ENCODE results near the gene MAN1A2.
"Not testable (repeated sequence)": the region's sequence is repeated elsewhere in the genome, so short reads cannot be mapped to it uniquely, and the experiment has no call there.

The MAN1A2 gene

DNA sequence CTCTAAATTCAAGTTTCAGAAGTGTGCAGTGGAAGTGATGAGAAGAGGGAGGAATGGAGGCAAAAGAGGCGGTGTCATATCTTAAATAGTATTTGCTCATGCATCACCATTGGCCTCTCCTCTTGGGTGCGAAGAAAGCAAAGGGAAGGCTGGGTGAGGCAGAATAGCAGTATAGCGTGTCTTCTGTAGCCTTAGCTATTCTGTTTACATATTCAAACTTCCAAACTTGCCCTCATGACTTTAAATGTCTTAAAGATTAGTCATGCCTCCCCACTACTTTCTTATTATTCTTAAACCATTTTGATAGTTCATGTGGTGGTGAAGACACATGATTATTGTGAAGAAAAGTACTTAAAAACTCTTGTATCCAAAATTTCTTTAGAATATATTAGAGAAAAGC, 134.0 kb downstream of the MAN1A2 start:
- no peak for DNase-seq

DNA sequence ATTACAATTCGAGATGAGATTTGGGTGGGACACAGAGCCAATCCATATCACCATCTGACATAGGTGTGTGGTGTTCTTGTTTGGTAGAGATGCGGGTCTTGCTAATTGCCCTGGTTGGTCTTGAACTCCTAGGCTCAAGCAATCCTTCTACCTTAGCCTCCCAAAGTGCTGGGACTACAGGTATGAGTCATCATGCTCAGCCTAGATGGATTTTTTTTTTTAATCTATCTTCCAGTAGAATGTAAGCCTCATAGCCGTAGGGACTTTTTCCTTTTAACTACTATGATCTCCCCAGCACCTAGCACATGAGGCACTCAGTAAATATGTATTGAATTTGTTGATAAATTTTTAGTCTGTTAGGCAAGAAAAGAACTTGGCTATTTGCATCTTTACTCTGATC, 144.0 kb downstream of the MAN1A2 start:
- DNase-seq, result no peak

DNA sequence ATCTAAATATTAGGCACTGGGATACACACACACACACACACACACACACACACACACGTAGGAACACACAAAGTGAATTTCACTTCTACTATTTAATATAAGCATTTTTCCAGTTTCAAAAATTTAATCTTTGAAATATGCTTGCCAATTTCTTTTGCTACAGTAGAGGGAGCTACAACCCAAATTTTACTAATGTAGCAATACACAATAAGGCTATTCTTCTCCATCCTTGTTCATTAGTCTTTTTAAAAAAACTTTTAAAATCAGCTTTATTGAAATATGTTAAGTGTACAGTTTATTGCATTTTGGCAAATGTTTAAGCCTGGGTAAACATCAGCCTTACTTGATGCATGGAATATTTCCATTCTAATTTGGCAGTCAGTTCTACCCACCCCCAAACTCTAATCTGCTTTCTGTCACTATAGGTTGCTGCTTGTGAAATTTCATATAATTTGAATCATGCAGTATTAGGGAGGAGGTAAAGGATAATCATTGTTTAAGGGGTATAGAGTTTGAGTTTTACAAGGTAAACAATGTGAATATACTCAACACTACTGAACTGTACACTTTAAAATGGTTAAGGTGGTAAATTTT, 145.6 kb downstream of the MAN1A2 start:
- DNase-seq, result no peak

DNA sequence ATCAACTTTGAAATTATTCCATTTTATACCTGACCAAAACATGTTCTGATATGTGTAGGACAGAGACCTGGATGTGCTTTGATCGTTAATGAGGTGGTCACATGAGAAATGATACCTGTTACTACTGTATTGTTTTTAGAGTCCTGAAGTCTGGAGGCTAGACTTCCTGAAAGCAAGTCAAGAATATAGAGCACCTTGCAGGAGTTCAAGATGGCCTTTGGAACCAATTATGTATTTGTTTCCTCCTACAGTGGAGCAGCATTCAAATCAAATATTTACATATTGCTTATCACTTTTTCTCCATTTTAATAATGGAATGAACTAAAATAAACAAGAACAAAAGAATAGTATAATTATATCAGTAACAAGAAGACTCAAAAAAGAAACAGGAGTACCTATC, 155.9 kb downstream of the MAN1A2 start:
- no peak for DNase-seq

DNA sequence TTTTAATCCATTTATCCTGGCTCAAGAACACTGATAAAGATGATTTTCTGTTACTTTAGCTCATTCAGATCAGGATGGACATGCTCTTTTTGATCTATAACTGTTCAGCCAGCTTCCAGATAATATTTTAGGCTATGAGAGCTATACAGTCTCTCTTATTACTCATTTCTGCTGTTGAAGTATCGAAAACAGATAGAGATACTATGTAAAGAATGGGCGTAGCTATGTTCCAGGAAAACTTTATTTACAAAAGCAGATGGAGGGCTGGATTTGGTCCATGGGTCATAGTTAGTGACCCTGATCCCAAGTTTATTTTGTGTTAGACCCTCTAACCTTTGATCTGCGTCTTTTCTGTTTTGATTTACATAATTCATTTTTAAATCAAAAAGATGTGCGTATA, 159.8 kb downstream of the MAN1A2 start:
- no peak for DNase-seq

DNA sequence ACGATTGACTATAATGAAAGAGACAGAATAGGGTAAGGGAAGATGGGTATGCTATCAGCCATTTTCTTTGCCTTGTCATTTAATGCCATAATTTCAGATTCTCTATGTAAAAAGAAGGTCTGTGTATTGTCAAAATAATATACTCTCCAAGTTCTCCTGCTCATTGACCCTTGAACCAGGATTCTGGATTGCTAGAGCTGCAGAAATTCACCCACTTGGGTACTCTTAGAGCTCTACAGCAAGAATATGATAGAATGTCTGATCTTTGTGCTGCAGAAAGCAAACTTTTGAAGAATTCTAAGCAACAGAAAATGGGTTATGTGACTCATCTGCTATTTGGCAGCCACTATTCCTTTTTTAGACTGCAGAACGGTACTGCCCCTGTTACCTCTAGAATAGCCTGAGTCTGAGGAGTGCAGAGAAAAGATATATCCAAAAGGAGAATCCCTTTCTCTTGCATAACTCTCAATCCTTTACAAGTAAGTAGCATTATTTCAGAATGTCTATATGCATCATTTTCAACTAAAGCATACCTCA, 160.4 kb downstream of the MAN1A2 start:
- DNase-seq, result no peak

DNA sequence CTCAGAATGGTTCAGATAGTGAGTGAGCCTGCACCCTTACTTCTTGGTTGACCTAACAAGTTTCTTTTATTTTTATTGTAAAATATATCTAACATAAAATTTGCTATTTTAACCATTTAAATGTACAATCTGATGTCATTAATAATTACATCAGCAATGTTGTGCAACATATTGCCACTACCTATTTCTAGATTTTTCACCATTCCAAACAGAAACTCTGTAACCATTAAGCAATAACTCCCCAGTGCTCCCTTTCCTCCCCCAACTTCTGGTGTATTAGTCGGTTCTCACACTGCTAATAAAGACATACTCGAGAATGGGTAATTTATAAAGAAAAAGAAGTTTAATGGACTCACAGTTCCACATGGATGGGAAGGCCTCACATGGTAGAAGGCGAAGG, 162.4 kb downstream of the MAN1A2 start:
- DNase-seq, result no peak

DNA sequence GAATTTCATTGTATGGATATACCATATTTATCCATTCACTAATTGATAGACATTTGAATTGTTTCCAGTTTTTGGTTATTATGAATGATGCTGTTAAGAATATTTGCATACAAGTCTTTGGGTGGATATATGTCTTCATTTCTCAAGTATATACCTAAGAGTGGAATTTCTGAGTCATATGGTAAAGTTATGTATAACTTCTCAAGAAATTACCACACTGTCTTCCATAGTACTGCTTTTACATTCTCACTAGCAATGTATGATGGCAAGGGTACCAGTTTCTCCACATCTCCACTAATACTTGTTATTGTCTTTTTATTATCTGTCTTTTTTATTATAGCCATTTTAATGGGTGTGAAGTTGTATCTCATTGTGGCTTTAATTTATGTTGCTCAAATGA, 164.0 kb downstream of the MAN1A2 start:
- no peak for DNase-seq

DNA sequence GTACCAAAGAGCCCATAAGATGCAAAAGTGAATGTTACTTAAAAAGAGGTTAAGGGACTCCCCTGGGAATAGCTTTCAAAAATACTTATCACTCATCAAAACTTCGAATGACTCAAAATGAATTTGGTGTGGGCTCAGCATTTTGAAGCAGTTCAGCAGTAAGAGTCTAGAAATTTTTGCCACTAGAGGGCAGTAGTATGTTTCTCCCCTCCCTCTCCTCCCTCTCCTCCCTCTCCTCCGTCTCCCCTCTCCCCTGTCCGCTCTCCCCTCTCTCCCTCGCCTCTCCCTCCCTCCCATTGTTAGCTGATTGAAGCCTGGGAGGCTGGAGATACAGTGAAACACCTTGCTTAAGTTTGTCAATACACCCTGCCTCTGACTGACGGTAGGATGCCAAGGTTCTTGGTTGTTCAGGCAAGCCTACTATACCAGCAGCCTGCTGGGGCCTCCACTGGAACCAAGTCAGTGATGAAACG, 167.8 kb downstream of the MAN1A2 start:
- peak; percentile 55 for DNase-seq

DNA sequence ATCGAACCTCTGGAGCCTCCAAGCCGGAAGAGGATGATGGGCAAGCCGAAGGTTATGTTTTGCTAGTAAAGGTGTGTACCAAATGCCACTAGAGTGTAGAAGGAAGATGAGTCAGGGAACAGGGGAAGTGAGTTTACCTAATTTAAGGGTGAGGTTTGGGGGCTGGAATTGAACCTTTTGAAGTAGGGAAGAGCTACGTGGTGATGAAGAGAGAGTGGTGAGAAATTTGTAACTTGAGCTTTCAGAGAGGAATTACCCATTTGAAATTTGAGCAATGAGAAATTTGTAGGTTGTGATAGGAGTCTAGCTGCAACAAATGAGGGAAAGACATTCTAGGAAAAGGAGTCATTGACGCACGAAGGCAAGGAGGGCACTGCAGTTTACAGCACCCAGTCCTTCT, 168.6 kb downstream of the MAN1A2 start:
- no peak for DNase-seq

DNA sequence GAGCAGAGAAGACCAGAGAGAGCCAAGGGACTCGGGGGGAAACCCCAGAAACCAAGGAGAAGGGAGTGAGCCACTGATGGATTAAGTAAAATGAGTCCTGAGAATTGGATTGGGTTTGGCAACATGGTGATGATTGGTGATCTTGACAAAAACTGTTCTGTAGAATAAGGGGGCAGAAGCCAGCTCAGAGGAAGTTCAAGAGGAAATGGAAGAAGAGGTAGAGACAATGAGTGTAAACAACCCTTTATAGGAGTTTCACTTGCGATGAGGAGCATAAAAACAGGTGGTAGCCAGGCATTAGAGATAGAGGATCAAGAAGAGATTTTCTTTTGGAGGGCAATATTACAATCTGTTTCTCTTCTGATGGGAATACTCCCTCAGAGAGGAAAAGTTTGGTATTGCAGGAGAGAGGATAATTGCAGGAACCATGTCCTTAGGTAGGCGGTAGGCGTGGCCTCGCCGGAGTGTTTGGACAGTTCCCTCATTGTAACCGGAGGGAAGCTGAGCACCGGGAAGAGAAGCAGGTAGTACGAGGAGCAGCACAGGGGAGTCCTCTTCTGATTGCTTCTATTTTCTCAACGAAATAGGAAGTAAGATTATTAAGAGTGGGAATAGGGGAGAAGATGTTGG, 170.2 kb downstream of the MAN1A2 start:
- DNase-seq, result peak; percentile 60

DNA sequence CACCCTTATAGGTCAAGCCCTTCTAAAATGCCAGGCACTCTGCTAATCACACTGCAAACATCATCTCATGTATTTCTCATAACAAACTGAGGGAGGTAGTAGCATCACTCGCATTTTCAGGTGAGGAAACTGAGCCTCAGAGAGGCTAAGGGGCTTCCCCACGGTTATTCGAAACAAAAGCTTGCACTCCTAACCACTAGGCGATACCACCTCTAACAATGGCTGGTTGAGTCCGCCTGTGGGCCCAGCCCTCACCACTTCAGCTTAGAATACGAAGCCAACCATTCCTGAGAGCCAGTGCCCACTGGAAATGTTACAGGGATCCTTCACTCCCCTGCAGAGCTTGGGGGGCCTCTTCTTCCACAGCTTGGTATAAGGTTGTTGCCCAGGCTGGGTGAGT, 173.3 kb downstream of the MAN1A2 start:
- DNase-seq, result no peak

DNA sequence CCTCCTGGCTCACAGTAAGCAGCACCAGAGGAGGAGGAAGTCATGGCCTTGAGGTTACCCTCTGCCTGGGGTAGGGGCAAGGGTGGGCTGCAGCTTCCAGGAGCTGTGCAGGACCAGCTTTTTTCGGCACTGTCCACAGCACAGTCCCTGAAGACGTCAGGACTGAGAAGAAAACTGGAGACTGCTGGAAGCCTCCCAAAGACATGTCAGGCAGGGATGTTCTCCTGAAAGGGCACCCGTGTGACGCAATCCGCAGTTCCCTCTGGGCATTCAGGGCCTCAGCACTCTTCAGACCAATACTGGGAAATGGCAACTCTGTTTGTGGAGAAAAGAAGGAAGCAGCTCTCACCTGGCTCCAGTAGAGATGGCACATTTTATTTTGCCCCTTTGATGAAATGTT, 173.8 kb downstream of the MAN1A2 start:
- no peak for DNase-seq

DNA sequence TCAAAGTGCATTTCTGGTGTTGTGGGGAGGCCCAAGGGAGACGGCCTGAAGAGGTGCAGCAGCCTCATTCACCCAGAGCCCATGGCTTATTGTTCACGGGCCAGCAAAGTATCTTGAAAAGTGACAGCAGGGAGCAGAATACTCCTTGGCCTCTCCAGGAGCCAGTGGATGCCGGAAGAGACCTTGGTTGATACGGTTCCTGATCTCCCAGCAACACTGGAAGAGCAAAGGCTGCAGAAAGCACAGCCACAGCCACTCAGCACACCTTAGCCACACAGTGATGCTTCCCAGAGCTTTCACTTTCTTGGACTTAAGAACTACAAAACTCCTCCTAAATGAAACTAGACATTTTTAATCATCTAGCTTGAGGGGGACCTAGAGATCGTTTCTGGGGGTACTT, 174.3 kb downstream of the MAN1A2 start:
- DNase-seq, result no peak

DNA sequence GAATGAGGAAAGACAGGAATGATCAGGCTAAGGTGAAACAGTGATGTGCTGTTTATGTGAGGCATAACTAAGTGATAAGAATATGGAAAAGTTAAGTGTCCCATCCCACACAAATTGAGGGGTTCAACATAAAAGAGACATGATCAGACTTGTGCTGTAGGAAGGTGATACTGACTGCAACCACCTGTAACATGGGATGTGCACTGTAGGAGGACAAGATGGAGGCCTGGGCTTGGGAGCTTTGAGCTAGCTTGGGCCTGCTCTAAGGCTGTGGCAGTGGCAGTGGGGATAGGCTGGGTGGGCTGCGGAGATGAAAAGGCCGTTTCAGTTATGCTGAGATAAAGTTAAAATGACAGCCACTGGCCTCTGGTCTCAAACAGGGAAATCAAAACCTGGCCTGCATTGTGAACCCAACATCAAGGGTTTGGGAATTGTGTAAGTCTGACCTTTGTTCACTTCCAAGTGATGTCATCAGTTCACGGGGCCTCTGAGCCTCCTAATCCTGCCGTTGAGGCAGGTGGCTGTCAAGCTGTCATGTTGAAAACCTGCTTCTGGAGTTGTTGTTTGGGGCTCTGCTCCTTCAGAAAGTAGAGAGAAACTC, 177.4 kb downstream of the MAN1A2 start:
- no peak for DNase-seq

DNA sequence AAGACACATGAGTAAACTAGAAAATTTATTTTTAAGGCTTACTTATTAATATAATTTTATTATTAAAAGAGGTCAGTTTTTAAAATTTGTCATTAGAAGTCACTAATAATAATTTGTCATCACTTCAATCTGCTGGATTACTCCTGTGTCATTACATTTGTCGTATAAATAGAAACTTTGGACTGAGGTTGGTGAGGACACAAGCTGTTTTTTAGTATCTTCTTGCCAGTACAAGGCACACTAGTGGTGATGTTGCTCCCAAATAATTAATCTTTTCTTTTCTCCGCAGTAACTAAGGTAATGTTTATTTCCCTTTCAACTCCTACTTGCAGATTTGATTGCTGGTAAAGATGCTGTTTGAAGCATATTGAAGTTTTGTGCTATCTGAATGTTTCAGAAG, 179.2 kb downstream of the MAN1A2 start:
- DNase-seq, result no peak

DNA sequence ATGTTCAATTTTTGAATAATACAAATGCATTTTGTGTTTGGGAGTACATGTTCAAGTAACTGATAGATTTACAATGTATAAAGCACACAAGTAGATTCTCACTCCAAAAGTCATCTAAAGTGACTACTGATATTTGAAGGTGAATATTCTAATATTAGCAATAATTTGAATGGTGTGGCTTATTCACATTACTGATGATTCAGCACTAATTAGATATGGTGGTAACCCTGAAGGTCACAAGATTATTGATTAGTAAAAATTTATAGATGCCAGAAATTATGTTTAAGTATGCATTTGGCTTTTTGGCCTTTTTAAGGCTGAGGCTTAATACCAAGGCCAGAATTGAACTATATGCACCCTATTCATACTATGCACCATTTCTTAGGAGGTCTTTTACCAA, 186.2 kb downstream of the MAN1A2 start:
- no peak for DNase-seq

DNA sequence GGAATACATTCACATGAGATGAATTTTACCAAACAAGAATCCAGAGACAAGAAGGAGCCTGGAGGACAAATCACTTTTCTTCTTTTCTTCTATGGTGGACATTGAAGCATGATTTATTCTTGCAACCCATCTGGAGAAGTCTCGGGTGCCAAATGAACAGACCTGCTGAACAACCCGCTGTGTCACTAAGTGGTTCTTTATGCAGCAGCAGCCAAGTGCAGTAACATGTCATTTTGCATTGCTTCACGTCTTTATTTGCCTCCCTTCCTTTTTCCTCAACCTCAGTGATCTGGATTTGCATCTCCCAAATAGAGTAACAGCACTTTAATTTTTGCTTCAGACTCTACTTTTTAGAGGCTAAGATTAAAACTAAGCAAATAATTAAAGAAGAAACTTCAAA, 188.6 kb downstream of the MAN1A2 start:
- no peak for DNase-seq

DNA sequence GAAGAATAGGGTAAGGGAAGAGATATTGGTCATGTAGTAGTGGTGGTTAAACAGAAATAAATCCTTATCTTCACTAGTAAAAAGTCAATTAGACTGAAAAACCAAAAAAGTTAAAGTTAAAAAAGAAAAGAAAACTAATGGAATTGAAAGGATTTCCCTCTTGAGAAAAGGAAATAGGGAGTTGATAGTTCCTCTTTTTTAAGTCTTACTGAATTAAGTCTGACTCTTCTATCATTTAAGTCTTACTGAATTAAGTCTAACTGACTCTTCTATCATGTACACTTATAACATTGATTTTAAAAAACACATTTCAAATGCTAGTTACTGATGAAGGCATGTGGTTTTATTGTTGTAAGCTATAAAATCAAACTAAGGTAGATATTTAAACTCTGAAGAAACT, 189.1 kb downstream of the MAN1A2 start:
- DNase-seq, result no peak

DNA sequence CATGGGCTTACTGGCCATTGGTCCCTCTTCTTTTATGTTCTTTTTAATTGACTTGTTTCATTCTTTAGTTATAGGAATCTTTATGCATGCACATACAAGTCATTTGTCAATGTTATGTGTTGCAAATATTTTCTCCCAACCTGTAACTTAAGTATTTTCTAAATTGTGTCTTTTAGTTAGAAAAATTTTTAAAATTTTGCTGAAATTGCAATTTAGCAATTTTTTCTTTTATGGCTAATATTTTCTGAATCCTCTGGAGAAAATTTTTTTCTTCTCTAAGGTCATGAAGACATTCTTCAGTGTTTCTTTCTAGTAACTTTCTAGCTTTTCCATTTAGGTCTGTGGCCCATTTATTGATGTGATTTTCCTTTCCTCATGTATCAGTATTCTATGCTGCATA, 189.7 kb downstream of the MAN1A2 start:
- DNase-seq, result no peak

DNA sequence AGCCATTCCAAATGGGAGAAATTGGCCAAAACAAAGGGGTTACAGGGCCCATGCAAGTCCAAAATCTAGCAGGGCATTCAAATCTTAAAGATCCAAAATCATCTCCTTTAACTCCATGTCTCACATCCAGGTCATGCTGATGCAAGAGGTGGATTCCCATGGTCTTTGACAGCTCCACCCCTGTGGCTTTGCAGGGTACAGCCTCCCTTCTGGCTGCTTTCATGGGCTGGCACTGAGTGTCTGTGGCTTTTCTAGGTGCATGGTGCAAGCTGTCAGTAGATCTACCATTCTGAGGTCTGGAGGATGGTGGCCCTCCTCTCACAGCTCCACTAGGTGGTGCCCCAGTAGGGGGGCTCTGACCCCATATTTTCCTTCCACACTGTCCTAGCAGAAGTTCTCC, 191.2 kb downstream of the MAN1A2 start:
- not testable (repeated sequence) for DNase-seq

DNA sequence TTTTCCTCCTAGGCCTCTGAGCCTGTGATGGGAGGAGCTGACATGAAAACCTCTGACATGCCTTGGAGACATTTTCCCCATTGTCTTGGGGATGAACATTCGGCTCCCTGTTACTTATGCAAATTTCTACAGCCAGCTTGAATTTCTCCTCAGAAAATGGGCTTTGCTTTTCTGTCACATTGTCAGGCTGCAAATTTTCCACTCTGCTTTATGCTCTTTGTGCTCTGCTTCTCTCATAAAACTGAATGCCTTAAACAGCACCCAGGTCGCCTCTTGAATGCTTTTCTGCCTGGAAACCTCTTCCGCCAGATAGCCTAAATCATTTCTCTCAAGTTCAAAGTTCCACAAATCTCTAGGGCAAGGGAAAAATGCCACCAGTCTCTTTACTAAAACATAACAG, 191.9 kb downstream of the MAN1A2 start:
- DNase-seq, result no peak

DNA sequence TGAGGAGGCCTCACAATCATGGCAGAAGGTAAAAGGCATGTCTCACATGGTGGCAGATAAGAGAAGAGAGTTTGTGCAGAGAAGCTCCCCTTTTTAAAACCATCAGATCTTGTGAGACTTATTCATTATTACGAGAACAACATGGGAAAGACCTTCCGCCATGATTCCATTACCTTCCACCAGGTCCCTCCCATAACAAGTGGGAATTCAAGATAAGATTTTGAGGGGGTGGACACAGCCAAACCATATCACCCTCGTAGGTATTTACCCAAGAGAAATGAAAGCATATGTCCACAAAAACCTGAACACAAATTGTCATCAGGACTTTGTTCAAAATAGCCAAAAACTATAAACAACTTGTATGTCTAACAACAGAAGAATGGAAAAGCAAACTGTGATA, 192.7 kb downstream of the MAN1A2 start:
- DNase-seq, result no peak

DNA sequence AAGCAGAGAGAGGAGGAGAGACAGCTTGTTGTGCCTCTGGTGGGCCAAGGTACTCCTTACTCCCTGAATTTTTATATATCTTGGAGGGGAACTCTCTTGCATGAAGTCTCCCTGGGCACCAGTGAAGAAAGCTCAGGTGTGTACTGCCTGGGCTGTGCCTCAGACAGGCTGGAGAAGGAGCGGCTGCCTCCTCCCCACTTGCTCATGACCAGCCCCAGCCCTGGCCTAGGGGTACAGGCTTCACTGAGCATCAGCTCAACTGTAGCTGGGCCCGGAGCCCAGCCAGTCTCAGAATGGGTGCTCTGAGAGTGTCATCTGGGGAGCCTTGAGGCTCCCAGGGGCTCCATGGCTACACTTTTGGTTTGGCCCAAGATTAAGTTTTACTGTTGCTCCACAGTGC, 193.8 kb downstream of the MAN1A2 start:
- no peak for DNase-seq

DNA sequence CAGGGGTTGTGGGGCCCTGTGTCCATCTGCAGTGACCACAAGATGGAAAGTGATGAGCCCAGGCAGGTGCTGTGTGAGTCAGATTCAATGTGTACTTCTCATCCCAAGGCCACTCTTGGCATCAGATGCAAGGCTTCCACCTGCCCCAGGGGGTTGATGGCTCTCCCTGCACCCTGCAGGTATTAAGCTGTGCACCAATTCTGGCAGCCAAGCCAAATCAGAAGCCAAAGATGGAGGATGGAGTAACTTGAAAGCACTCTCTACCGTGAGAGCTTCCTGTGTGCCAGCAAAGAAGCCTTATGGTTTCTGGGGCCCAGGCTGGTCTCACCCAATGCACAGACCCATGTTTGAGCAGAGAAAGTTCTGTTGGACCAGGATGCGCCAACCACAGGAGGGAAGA, 194.3 kb downstream of the MAN1A2 start:
- DNase-seq, result no peak

Measured in NCI-H2029 (cell line).